ENCODE results near the gene DISP2.
A peak's percentile ranks its signal among the peaks of the same experiment; 100 is the strongest.

Gene DISP2

GRCh38 chr15:40333922-40334492 lies 24.0 kb upstream of the DISP2 start:
- peak; percentile 11 for TF ChIP-seq CTCF (conservative IDR thresholded peaks at IDR 0.05; ENCODE audit: low read depth, low read length)
- H3K4me3 ChIP-seq (ENCODE audit: low read length) = no peak overlapping the region
- peak; percentile 60 for DNase-seq (ENCODE audit: low read depth)

DNA sequence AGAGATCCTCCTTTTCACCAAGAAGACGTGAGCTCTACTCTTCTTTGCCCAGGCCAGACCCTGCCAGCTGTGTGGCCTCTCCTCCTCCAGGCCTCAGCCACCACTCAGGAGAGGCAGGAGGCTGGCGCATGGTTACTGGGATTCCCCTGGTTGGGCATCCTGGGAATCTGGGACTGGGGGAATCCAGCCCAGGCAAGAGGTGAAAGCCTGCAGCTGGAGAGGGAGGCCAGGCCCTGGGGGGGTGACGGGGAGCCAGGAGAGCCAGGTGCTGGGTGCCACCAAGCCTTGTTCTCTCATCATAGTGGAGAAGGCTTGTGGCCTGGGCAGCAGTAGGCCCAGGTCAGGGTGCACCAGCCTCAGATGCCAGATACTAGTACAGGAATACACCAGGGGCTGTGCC lies 23.5 kb upstream of the DISP2 start:
- no peak overlapping the region for H3K4me3 ChIP-seq (ENCODE audit: low read length)
- no peak for DNase-seq (ENCODE audit: low read depth)
- no peak for TF ChIP-seq CTCF (conservative IDR thresholded peaks at IDR 0.05; ENCODE audit: low read depth, low read length)

DNA sequence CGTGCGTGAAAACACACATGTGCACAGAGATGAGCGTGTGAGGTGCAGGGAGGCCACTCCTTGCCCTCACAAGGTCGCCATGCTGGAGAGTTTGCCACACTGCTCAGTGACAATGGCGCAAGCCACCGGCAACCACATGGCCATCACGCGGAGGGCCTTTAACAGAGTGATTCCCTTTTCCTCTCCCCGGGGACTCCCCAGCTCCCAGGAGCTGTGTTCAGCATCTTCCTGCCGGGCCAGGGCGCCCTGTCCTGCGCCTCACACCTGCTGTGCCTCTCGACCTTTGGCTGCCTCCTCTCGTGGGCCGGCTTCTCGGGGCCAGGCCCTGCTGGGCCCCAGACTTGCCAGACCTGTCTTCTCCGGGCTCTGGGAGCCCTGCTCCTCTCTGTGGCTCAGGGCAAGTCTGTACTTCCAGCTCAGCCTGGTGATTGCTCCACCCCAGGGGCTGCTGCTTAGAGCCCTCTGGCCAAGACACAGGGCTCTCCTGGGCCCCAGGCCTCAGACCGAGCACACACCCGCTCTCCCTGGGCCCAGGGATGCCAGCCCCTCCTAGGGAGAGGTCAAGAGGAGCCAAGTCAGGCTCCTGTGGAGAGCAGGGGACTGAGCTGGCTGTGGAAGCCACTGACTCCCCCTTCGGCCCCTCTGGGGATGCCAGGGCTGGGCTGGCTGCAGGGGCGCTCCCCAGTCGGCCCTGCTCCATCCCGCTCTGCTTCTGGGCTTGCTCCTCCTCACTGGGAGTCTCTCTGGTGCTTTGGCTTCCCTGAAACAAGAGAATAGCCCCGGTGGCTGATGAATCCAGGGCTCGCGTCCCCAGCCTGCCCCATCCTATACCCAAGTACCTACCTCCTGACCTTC lies 22.9 kb upstream of the DISP2 start:
- no peak for TF ChIP-seq CTCF (conservative IDR thresholded peaks at IDR 0.05; ENCODE audit: low read depth, low read length)
- DNase-seq (ENCODE audit: low read depth) = no peak
- H3K4me3 ChIP-seq (ENCODE audit: low read length) = no peak overlapping the region

DNA sequence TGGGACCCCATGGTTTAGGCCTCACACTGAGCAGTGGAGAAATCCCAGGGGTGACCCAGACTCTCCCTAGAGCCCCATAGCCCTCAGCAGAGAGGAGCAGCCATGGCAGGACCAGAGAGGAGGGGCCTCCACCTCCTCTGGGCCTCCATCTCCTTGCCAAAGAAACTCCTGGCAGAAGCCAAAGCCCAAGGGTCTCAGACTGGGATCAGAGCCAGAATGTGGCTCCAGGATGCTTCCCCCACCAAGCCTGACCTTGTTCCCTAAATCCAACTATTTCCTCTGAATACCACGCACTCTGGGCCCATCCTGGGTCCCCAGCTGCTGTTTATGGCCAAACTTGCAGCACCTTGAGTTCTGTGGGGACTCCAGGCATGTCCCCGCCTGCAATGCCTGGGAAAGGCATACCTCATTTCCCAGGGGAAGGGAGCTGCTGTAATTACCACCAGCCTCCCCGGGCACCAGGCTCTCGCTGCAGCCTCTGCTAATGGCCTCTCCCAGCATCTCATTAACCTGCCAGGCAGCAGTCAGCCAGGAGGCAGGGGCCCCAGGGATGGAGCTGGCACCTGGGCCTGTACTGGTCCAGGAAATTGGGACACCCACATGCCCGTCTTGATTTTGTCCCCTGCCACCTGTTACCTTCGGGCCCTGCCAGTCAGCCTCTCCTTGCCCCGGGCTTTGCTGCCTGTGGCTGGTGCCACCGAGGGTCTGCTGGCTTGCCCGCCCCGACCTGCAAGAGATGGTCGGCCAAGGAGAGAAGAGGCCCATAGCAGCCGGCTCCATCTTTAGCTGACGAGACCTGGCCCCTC lies 21.9 kb upstream of the DISP2 start:
- H3K4me3 ChIP-seq (ENCODE audit: low read length) = no peak overlapping the region
- DNase-seq (ENCODE audit: low read depth) = no peak
- TF ChIP-seq CTCF (conservative IDR thresholded peaks at IDR 0.05; ENCODE audit: low read depth, low read length) = no peak

GRCh38 chr15:40336744-40337122 lies 21.3 kb upstream of the DISP2 start:
- TF ChIP-seq CTCF (conservative IDR thresholded peaks at IDR 0.05; ENCODE audit: low read depth, low read length) = peak; percentile 7
- DNase-seq (ENCODE audit: low read depth) = no peak
- no peak overlapping the region for H3K4me3 ChIP-seq (ENCODE audit: low read length)

GRCh38 chr15:40337597-40337996 lies 20.4 kb upstream of the DISP2 start:
- no peak for TF ChIP-seq CTCF (conservative IDR thresholded peaks at IDR 0.05; ENCODE audit: low read depth, low read length)
- H3K4me3 ChIP-seq (ENCODE audit: low read length) = peak overlapping the region; percentile 64
- DNase-seq (ENCODE audit: low read depth) = no peak
